GM20000 (cell line): ENCODE measurements around the gene CD300LD.
"Not testable (repeated sequence)": the region's sequence is repeated elsewhere in the genome, so short reads cannot be mapped to it uniquely, and the experiment has no call there.

ENCODE experiments used
- DNase-seq: peaks from one replicate; pipeline ENCODE4 v3.0.0; 2012; ENCODE audit warnings: low spot score
- CTCF ChIP-seq: IDR thresholded peaks from 2 replicates; pipeline ENCODE4 v1.5.1; 2012; ENCODE audit warnings: mild to moderate bottlenecking, control low read depth; ENCODE audit errors: extremely low read depth, missing control alignments

CD300LD gene

GRCh38 chr17:74592087-74592990 lies at the start of gene CD300LD:
TSS of gene CD300LD (minus strand) at chr17:74592283. CDS start at chr17:74592202, 81 bp downstream.
- DNase-seq, result no peak
- TF ChIP-seq CTCF, result no peak

GRCh38 chr17:74641224-74641957 lies 49.3 kb upstream of the CD300LD start:
- no peak for DNase-seq
- no peak for TF ChIP-seq CTCF

GRCh38 chr17:74639704-74640151 lies 47.6 kb upstream of the CD300LD start:
- DNase-seq, result no peak
- TF ChIP-seq CTCF, result no peak

GRCh38 chr17:74637926-74638325 lies 45.8 kb upstream of the CD300LD start:
- DNase-seq, result no peak
- no peak for TF ChIP-seq CTCF

- no peak for DNase-seq
These were observed 45.2 kb upstream of the CD300LD start for GRCh38 chr17:74637265-74637664.

GRCh38 chr17:74636541-74637085 lies 44.5 kb upstream of the CD300LD start:
- DNase-seq, result not testable (repeated sequence)

More at GRCh38 chr17:74637265-74637664, 45.2 kb upstream of the CD300LD start:
- no peak for TF ChIP-seq CTCF

GRCh38 chr17:74635418-74635817 lies 43.3 kb upstream of the CD300LD start:
- TF ChIP-seq CTCF, result no peak
- DNase-seq, result peak; percentile 35
